HG02571 (cell line): ENCODE results near the gene LSAMP.

Experiments used
- ATAC-seq: cut with Tn5 transposase; IDR thresholded peaks from one replicate; pipeline ENCODE4 v1.9.1; 2021; ENCODE audit warnings: mild to moderate bottlenecking, moderate library complexity; ENCODE audit not compliant: unreplicated experiment

LSAMP gene

GRCh38 chr3:116367761-116368395 is 77.4 kb downstream of the LSAMP start:
- no peak for ATAC-seq

GRCh38 chr3:116356056-116356455 is 89.2 kb downstream of the LSAMP start:
- ATAC-seq = no peak

GRCh38 chr3:116354382-116354781 is 90.9 kb downstream of the LSAMP start:
- no peak for ATAC-seq

GRCh38 chr3:116350119-116350733 is 95.1 kb downstream of the LSAMP start:
- no peak for ATAC-seq

- no peak for ATAC-seq
Observed at GRCh38 chr3:116348216-116348615, 97.1 kb downstream of the LSAMP start.

GRCh38 chr3:116342499-116342898 is 102.8 kb downstream of the LSAMP start:
- ATAC-seq = no peak

- no peak for ATAC-seq
Observed at GRCh38 chr3:116341899-116342298, 103.4 kb downstream of the LSAMP start.

- no peak for ATAC-seq
Observed at GRCh38 chr3:116341381-116341780, 103.9 kb downstream of the LSAMP start.

GRCh38 chr3:116340680-116341216 is 104.5 kb downstream of the LSAMP start:
- ATAC-seq = no peak

- ATAC-seq = no peak
Observed at GRCh38 chr3:116339441-116340028, 105.8 kb downstream of the LSAMP start.

GRCh38 chr3:116338713-116339112 is 106.6 kb downstream of the LSAMP start:
- ATAC-seq = no peak

GRCh38 chr3:116337229-116337628 is 108.1 kb downstream of the LSAMP start:
- no peak for ATAC-seq

- no peak for ATAC-seq
Observed at GRCh38 chr3:116331380-116331779, 113.9 kb downstream of the LSAMP start.

- ATAC-seq = no peak
Observed at GRCh38 chr3:116322750-116323375, 122.4 kb downstream of the LSAMP start.

GRCh38 chr3:116318370-116318769 is 126.9 kb downstream of the LSAMP start:
- ATAC-seq = no peak

- no peak for ATAC-seq
Observed at GRCh38 chr3:116316771-116317170, 128.5 kb downstream of the LSAMP start.

GRCh38 chr3:116314476-116314875 is 130.8 kb downstream of the LSAMP start:
- no peak for ATAC-seq

- ATAC-seq = no peak
Observed at GRCh38 chr3:116306720-116307119, 138.6 kb downstream of the LSAMP start.

GRCh38 chr3:116306149-116306548 is 139.1 kb downstream of the LSAMP start:
- ATAC-seq = no peak

GRCh38 chr3:116302087-116302747 is 143.1 kb downstream of the LSAMP start:
- ATAC-seq = no peak

- ATAC-seq = no peak
Observed at GRCh38 chr3:116301422-116301821, 143.9 kb downstream of the LSAMP start.
